Activated effector memory CD4-positive, alpha-beta T cell treated with anti-CD3 and anti-CD28 coated beads, Interleukin-2, amount 50 U/mL, for 16 hours (primary cell): Measurements from ENCODE around the gene EPN2.
"Not testable (repeated sequence)": the region's sequence is repeated elsewhere in the genome, so short reads cannot be mapped to it uniquely, and the experiment has no call there.

Source experiments
- DNase-seq: peaks from one replicate; pipeline ENCODE4 v3.0.0-alpha.2; 2020

EPN2 gene

DNA sequence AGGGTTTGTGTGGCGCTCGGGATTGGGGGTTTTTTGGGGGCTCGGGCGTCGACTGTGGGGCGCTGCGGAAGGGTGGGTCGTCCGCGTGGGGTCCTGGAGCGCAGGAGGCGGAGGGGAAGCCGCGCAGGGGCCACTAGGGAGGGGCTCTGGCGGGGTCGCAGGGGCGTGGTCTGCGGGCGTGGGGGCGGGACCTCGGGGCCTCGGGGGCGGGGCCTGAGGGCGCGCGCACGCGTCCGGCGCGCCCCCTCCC is at the start of gene EPN2:
TSS of gene EPN2 (plus strand) at position 228 of the 250 bp plus-strand sequence. CDS start 45,754 bp downstream, outside the sequence.
- DNase-seq, result peak; percentile 86

GRCh38 chr17:19187883-19188869 is 49.0 kb upstream of the EPN2 start:
- DNase-seq, result not testable (repeated sequence)

DNA sequence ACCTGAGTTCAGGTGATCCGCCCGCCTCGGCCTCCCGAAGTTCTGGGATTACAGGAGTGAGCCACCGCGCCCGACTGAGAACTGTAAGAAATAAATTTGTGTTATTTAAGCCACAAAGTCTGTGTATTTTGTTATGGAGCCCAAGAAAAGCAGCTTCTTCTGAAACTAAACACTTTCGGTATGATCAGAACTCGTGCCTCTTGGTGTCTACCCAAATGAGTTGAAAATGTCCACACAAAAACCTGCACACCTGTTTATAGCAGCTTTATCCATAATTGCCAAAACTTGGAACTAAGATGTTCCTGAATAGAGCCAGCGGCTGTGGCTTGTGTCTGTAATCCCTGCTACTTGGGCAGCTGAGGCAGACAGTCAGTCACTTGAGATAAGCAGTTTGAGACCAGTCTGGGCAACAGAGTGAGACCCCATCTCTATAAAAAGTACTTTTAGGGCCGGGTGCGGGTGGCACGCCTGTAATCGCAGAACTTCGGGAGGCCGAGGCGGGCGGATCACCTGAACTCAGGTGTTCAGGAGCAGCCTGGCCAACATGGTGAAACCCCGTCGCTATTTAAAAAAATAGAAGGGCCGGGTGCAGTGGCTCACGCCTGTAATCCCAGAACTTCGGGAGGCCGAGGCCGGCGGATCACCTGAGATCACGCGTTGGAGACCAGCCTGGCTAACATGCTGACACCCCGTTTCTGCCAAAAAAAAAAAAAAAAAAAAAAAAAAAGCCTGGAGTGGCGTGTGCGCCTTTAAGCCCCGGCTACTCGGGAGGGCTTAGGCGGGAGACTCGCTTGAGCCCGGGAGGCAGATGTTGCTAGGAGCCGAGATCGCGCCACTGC is 48.1 kb upstream of the EPN2 start:
- not testable (repeated sequence) for DNase-seq

- not testable (repeated sequence) for DNase-seq
Observed at GRCh38 chr17:19189781-19190405, 47.3 kb upstream of the EPN2 start.

DNA sequence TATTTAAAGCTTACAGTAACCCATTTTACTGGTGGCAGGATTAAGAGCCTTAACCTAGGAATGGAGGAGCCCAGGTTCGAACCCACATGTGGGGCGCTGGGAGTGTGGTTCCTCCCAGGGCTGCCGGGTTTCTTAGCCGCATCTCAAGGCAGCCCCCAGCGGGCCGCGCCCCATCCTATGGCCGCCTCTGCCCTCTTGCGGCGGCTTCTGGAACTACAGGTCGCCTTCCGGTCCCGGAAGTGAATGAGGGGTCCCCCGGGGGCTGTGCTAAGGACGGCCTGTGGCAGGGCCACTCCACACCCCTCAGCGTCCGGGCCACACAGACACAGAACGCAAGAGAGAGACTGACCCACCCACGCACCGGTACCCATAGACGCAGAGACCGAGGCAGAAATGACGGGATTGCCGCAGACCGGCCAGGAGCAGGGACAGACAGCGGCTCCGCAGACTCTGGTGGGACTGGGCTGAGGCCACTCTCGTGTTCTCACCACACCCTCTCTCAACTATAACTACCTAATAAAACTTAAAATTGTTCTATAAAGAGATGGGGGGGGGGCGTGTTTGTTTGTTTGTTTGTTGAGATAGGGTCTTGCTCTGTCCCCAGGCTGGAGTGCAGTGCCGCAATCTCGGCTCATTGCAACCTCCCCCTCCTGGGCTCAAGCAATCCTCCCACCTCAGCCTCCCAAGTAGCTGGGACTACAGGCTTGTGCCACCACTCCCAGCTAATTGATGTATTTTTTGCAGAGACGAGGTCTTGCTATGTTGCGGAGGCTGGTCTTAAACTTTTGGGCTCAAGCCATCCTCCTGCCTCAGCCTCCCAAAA is 40.6 kb upstream of the EPN2 start:
- DNase-seq, result peak; percentile 63

- DNase-seq, result not testable (repeated sequence)
Observed at GRCh38 chr17:19202448-19202847, 34.7 kb upstream of the EPN2 start.

GRCh38 chr17:19203429-19203828 is 33.7 kb upstream of the EPN2 start:
- not testable (repeated sequence) for DNase-seq

DNA sequence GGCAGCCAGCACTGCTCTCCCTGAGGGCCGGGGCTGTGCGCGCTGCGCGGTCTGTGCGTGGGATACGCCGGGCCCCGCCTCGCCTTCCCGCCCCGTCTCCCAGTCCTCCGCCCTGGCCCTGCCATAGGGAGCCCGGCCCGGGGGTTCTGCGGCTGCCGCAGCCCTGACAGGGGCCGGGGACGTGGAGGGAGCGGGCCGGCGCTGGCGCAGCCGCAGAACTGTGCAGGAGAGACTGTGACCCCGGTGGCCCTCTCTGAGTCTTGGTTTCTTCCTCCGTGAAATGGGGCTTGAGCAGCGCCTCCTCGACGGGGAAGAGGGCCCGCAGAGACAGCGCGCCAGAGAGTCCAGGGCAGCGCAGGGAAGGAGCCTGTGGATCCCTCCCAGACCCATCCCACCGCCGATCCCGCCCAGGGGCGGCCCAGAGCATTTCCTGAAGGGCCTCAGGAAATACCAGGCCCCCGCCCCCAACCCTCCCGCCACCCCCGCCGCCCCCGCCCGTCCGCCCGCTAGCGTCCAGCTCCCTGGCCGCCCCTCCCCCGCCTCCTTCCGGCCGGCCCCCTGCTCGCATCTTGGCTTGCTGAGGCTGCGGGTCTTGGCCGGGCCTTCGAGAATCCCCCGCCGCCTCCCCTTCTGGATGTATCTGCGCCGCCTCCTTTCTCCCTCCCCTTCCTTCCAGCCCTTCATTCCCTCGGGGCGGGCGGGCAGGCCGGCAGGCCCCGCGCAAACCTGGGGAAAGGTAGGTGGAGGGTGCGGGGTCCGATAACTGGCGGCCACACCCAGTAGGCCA is 21.9 kb upstream of the EPN2 start:
- DNase-seq, result not testable (repeated sequence)

- not testable (repeated sequence) for DNase-seq
Observed at GRCh38 chr17:19216148-19216926, 20.8 kb upstream of the EPN2 start.

- not testable (repeated sequence) for DNase-seq
Observed at GRCh38 chr17:19218914-19219313, 18.3 kb upstream of the EPN2 start.

DNA sequence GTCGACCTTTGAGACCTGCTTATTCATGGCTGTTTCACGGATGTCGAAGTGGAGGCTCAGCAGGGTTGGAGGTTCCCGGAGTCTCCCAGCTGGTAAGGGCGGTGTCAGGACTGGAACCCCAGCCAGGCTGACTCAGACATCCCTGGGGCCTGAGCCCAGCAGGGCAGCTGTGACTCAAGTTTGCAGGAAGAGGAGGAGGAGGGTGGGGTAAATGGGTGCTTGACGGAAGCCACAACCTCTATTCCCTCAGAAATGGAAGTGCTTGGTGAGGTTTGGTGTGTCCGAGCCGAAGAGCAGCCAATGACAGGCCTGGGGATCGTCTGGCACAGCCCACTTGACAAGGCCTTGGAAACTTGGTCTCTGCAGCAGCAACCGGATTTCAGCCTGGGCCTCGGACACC is 17.8 kb upstream of the EPN2 start:
- DNase-seq, result not testable (repeated sequence)

GRCh38 chr17:19220195-19220594 is 17.0 kb upstream of the EPN2 start:
- not testable (repeated sequence) for DNase-seq

DNA sequence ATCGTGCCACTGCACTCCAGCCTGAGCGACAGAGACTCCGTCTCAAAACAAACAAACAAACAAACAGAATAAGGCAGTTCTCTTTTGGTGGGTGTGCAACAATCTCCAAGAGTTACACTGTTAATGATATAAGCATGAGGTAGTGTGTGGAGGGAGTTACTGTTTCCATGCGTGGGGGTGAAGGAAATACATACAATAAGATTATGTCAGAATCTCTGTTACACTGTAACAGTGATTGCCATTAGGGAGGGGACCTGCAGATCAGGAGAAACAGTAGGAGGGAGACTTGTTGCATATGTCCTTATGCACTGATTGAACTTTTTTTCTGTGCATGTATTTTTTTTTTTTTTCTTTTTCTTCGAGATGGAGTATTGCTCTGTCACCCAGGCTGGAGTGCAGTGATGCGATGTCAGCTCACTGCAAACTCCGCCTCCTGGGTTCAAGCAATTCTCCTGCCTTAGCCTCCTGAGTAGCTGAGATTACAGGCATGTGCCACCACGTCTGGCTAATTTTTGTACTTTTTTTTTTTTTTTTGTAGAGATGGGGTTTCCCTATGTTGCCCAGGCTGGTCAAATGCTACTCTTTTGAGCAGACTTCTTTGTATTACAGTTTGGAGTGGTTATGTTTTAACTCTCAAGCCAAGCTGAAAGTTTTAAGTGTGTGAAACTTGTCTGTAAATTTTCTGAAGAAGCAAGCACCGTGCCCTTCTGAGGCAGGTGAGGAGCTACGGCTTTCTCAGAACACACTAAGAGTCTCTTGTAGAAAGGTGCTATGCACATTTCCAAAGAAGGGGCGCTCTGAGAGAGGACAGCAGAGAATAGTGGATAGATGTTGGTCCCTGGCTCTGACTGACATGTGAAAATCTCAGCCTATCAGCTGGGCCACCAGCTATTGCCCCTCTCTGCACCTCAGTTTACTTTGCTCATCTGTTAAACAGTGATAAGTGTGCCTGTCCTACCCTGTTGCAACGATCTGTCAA is 10.3 kb upstream of the EPN2 start:
- DNase-seq, result not testable (repeated sequence)

- DNase-seq, result peak; percentile 6
Observed at GRCh38 chr17:19234676-19235075, 2.5 kb upstream of the EPN2 start.

DNA sequence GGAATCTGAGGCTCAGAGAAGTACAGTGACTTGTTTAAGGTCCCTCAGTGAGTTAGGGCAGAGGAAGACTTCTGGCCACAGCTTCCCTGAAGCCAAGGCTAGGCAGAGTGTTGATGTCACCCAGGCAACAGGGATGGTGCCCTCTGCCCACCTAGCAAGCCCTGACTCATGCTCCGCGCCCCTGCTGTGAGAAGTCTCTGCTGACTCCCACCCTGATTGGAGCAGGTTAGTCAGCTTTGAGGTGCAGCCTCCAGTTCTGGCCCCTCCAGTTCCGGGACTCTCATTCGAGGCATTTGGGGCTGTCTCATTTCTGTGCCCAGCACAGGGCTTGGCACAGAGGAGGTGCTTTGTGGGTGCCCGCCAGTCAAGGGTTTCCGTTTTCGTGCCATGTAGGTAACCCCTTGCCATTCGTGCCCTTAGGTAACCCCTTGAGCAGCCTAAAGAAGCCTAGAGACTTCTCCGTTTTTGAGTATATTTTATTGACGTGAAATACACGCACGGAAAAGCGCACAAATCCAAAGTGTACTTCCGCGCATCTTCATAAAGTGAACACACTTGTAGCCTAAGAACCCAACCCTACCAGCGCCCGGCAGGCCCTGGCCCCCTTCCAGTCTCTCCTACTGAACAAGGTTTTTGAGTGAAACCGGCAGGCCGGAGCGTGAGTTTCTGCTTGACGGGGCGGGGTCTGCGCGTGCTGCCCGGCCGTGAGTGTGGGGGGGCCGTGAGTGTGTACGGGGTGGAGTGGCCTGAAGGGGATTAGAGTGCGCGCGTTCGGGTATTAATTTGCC is 621 bp upstream of the EPN2 start:
- not testable (repeated sequence) for DNase-seq

- DNase-seq, result no peak
Observed at GRCh38 chr17:19237389-19238166, 412 bp downstream of the EPN2 start.

- no peak for DNase-seq
Observed at GRCh38 chr17:19238167-19238505, 970 bp downstream of the EPN2 start.

DNA sequence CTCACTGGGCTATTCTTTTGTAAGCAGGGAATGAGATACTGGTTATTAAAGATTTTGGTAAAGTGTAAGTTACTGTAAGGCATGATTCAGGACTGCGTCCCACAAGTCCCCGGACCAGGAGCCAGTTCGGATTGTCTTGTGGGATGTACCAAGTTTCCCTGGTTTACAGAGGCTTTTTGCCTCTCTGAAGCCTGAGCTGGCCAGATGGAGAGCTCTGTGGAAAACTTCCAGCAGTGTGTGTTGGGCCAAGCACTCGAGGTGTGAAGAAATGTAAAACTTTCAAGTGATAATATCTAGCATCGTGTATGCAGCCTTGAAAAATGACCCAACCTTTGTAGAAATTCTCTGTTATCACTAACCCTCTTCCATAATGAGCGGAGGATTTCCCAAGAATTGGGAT is 2.4 kb downstream of the EPN2 start:
- peak; percentile 43 for DNase-seq
